ENCODE measurements around the gene LGR4.

Gene LGR4

DNA sequence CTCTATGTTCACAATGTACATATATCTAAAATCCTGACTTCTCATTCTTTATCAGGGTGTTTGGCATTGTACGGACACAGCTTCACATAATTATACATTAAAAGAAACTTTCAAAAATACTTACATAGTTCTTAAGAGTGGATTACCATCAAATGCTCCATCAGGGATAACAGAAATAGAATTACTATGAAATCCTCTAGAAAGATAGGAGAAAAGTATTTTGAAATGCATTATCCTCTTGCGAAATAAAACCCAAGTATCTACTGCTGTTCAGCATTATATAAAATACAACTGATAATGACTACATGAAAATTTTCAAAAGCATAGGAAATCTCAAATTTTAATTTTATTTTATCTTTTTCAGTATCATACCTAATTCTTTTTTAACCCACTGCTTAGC, 91.8 kb downstream of the LGR4 start:
- no peak for TF ChIP-seq POU2F2 (IDR thresholded peaks at IDR 0.05; ENCODE audit: low read depth, low read length)
- no peak for TF ChIP-seq TAF1 (IDR thresholded peaks at IDR 0.05; ENCODE audit: low read depth, low read length)
- no peak for TF ChIP-seq POLR2A (IDR thresholded peaks at IDR 0.05; ENCODE audit: low read depth, low read length)
- TF ChIP-seq SPI1 (IDR thresholded peaks at IDR 0.05; ENCODE audit: low read depth, low read length), result no peak
- no peak for TF ChIP-seq PAX5 (IDR thresholded peaks at IDR 0.05; ENCODE audit: insufficient read depth, low read length, severe bottlenecking)
- TF ChIP-seq POLR2AphosphoS5 (IDR thresholded peaks at IDR 0.05; ENCODE audit: low read depth, low read length), result no peak
- no peak for FAIRE-seq
- DNase-seq (ENCODE audit: insufficient read length, low spot score), result no peak

DNA sequence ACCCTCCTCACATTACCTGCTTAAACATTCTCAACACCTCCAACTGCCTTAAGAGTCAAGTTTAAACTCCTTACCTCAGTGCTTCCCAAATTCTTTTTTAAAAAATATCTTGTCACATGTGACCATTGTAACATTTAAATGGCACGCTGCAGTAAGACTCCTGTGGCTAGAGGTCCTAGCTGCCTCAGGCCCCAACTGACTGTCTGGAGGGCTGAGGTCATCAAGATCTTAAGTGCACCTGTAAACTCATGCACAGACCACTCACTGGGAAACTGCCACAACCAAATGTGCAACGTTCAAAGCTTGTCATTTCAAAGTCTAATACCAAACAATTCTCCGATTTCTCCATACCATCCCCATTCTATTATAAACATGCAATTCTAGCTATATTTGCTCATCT, 93.1 kb downstream of the LGR4 start:
- DNase-seq (ENCODE audit: insufficient read length, low spot score) (no peak), FAIRE-seq (no peak)
- no peak for TF ChIP-seq PAX5 (IDR thresholded peaks at IDR 0.05; ENCODE audit: insufficient read depth, low read length, severe bottlenecking)
- TF ChIP-seq POLR2A (IDR thresholded peaks at IDR 0.05; ENCODE audit: low read depth, low read length), result no peak
- no peak for TF ChIP-seq SPI1 (IDR thresholded peaks at IDR 0.05; ENCODE audit: low read depth, low read length)
- TF ChIP-seq POU2F2 (IDR thresholded peaks at IDR 0.05; ENCODE audit: low read depth, low read length), result no peak
- TF ChIP-seq POLR2AphosphoS5 (IDR thresholded peaks at IDR 0.05; ENCODE audit: low read depth, low read length), result no peak
- no peak for TF ChIP-seq TAF1 (IDR thresholded peaks at IDR 0.05; ENCODE audit: low read depth, low read length)

DNA sequence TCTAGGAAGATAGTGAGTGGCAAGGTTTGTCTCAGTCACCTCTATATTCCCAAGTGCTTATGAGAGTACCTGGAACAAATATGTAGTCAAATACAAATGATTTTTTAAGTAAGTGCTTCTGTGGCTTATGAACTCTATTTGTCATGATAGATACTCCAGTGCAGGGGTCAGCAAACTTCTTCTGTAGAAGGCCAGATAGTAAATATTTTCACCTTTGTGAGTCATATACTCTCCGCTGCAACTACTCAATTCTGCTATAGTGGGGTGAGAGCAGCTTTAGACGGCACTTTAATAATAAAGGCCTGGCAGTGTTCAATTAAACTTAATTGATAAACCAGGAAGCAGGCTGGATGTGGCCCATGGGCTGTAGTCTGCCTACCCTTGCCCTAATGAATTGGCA, 97.2 kb downstream of the LGR4 start:
- FAIRE-seq, result no peak

DNA sequence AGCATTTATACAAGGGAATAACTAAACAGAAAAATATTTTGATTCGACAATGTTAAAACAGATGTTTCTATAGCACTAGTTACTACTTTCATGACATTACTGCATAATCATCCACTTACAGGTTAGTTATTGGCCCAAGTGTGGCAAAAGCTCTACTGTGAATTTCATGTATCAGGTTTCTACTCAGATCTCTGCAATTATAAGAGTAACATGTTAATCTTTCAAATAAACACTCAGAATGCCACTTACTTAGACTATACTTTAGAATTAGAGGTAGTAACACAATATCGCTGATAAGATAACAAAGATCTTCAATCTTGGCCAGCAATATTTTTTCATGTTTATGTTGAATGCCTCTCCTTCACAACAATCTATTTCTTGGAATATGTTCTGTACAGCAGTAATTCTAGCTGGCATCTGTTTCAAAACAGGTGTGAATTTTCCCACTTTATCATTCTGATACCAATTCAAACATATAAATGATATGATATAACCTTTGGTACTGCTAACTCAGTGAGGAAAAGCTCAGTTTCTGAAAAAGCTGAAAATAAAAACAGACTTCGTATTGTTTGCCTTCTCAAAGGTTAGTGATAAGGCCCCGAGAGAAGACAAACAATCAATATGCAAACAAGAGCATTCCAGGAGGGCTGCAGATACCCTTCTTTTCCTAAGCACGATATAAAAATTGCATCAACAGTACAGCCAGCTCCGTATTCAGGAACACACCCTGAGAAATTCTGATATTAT, 98.6 kb downstream of the LGR4 start:
- FAIRE-seq (no peak), DNase-seq (ENCODE audit: insufficient read length, low spot score) (no peak)
- no peak for TF ChIP-seq SPI1 (IDR thresholded peaks at IDR 0.05; ENCODE audit: low read depth, low read length)
- TF ChIP-seq POLR2A (IDR thresholded peaks at IDR 0.05; ENCODE audit: low read depth, low read length), result no peak
- TF ChIP-seq TAF1 (IDR thresholded peaks at IDR 0.05; ENCODE audit: low read depth, low read length), result no peak
- no peak for TF ChIP-seq POU2F2 (IDR thresholded peaks at IDR 0.05; ENCODE audit: low read depth, low read length)
- no peak for TF ChIP-seq PAX5 (IDR thresholded peaks at IDR 0.05; ENCODE audit: insufficient read depth, low read length, severe bottlenecking)
- TF ChIP-seq POLR2AphosphoS5 (IDR thresholded peaks at IDR 0.05; ENCODE audit: low read depth, low read length), result no peak

More for the DNA sequence above, 97.2 kb downstream of the LGR4 start:
- DNase-seq (ENCODE audit: insufficient read length, low spot score), result no peak
- TF ChIP-seq TAF1 (IDR thresholded peaks at IDR 0.05; ENCODE audit: low read depth, low read length) (no peak), SPI1 (IDR thresholded peaks at IDR 0.05; ENCODE audit: low read depth, low read length) (no peak)

DNA sequence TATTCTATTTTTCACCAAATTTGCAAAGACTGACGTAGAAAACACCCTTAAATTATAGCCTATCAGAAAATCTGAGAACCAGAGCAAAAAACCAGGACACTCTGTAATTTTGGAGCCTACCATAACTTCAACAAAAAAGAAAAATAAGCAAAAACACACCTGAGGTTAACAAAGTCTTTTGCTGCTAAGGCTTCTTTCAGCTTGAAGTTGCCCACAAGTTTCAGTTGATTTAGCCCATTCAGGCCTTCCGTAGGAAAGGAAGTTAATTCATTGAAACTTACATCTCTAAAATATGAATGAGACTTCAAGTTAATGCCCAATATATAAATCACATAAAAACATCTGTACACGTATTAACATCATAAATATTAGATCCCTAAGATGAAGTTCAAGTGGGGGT, 99.2 kb downstream of the LGR4 start:
- FAIRE-seq (no peak), DNase-seq (ENCODE audit: insufficient read length, low spot score) (no peak)
- no peak for TF ChIP-seq SPI1 (IDR thresholded peaks at IDR 0.05; ENCODE audit: low read depth, low read length)
- TF ChIP-seq PAX5 (IDR thresholded peaks at IDR 0.05; ENCODE audit: insufficient read depth, low read length, severe bottlenecking), result no peak
- TF ChIP-seq TAF1 (IDR thresholded peaks at IDR 0.05; ENCODE audit: low read depth, low read length), result no peak
- no peak for TF ChIP-seq POLR2A (IDR thresholded peaks at IDR 0.05; ENCODE audit: low read depth, low read length)
- no peak for TF ChIP-seq POLR2AphosphoS5 (IDR thresholded peaks at IDR 0.05; ENCODE audit: low read depth, low read length)
- no peak for TF ChIP-seq POU2F2 (IDR thresholded peaks at IDR 0.05; ENCODE audit: low read depth, low read length)

DNA sequence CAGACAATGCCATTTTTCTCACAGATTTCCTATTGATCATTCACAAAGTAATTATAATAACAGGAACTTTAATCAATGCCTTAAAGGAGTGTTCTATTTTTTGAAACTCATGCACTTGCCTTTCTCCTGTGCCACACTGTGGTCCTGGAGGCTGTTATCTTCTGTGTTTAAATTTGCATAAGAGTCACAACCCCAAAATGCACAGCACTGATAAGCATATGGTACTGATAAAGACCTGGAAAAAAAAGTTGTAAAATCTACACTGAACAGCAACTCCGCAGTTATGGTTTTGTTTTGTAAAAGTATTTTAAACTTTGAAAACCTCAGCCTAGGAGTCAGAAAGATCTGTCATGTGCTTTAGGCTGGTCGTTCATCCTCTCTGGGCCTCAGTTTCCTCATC, 100.4 kb downstream of the LGR4 start:
- DNase-seq (ENCODE audit: insufficient read length, low spot score) (no peak), FAIRE-seq (no peak)
- no peak for TF ChIP-seq SPI1 (IDR thresholded peaks at IDR 0.05; ENCODE audit: low read depth, low read length)
- TF ChIP-seq TAF1 (IDR thresholded peaks at IDR 0.05; ENCODE audit: low read depth, low read length), result no peak
- TF ChIP-seq POLR2A (IDR thresholded peaks at IDR 0.05; ENCODE audit: low read depth, low read length), result no peak
- TF ChIP-seq POLR2AphosphoS5 (IDR thresholded peaks at IDR 0.05; ENCODE audit: low read depth, low read length), result no peak
- no peak for TF ChIP-seq PAX5 (IDR thresholded peaks at IDR 0.05; ENCODE audit: insufficient read depth, low read length, severe bottlenecking)
- TF ChIP-seq POU2F2 (IDR thresholded peaks at IDR 0.05; ENCODE audit: low read depth, low read length), result no peak

DNA sequence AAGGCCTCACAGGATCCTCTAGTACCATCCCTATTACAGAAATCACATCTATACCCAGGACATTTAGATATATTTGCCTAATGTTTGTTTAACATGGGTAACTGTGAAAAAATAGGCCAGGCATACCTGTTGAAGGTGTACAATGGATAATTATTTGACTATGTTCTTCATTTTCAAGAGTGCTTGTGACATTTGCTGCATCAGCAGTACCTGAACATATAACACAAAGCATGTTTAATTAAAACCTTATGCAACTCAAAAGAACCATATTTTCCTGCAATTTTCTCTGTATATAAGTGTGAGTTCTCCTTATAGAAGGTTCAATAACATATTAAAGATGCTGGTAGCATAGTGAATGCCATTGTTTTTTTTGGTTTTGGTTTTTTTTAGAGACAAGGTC, 101.1 kb downstream of the LGR4 start:
- TF ChIP-seq POLR2A (IDR thresholded peaks at IDR 0.05; ENCODE audit: low read depth, low read length) (no peak), POU2F2 (IDR thresholded peaks at IDR 0.05; ENCODE audit: low read depth, low read length) (no peak), SPI1 (IDR thresholded peaks at IDR 0.05; ENCODE audit: low read depth, low read length) (no peak), TAF1 (IDR thresholded peaks at IDR 0.05; ENCODE audit: low read depth, low read length) (no peak), POLR2AphosphoS5 (IDR thresholded peaks at IDR 0.05; ENCODE audit: low read depth, low read length) (no peak), PAX5 (IDR thresholded peaks at IDR 0.05; ENCODE audit: insufficient read depth, low read length, severe bottlenecking) (no peak)
- FAIRE-seq (no peak), DNase-seq (ENCODE audit: insufficient read length, low spot score) (no peak)

DNA sequence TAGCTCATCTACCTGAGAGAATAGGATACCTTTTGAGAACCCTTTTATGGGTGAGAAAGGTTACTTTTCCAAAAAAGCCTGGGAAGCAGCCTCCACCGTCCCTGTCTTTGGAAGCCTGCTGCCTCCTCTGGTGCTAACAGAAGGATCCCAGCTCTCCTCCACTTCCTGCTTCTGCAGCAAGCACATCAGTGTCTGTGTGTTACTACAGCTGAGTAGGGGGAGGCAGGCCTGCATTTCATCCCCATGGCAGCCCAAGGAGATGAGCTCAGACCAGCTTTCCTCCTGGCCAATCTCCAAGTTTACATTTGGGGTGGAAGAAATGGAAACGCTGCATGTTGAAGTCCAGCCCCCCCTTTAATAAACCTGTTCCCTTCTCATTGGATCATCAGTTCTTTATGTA, 102.2 kb downstream of the LGR4 start:
- TF ChIP-seq POLR2AphosphoS5 (IDR thresholded peaks at IDR 0.05; ENCODE audit: low read depth, low read length) (no peak), PAX5 (IDR thresholded peaks at IDR 0.05; ENCODE audit: insufficient read depth, low read length, severe bottlenecking) (no peak), TAF1 (IDR thresholded peaks at IDR 0.05; ENCODE audit: low read depth, low read length) (no peak), POLR2A (IDR thresholded peaks at IDR 0.05; ENCODE audit: low read depth, low read length) (no peak), SPI1 (IDR thresholded peaks at IDR 0.05; ENCODE audit: low read depth, low read length) (no peak), POU2F2 (IDR thresholded peaks at IDR 0.05; ENCODE audit: low read depth, low read length) (no peak)
- no peak for FAIRE-seq
- DNase-seq (ENCODE audit: insufficient read length, low spot score), result no peak

DNA sequence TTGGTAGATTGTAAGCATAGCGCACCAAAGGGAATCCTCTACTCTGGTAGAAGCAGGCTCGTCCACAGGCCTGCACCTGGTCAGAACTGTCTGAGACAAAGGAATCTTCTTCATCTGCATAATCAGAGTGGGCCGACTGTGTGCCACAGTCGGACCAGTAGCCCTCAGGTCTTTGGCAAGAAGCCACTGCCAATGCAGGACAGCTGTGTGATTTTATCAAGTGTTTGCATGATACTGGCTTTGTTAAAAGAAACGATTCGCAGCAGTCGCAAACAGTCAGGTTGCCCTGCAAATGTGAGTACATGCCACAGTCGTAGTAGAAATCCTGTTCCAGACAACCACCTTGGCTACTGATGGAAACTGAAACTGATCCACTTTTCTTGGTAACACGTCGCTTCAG, 104.7 kb downstream of the LGR4 start:
- FAIRE-seq (no peak), DNase-seq (ENCODE audit: insufficient read length, low spot score) (no peak)
- TF ChIP-seq POU2F2 (IDR thresholded peaks at IDR 0.05; ENCODE audit: low read depth, low read length) (no peak), SPI1 (IDR thresholded peaks at IDR 0.05; ENCODE audit: low read depth, low read length) (no peak), POLR2A (IDR thresholded peaks at IDR 0.05; ENCODE audit: low read depth, low read length) (no peak), POLR2AphosphoS5 (IDR thresholded peaks at IDR 0.05; ENCODE audit: low read depth, low read length) (no peak), TAF1 (IDR thresholded peaks at IDR 0.05; ENCODE audit: low read depth, low read length) (no peak), PAX5 (IDR thresholded peaks at IDR 0.05; ENCODE audit: insufficient read depth, low read length, severe bottlenecking) (no peak)
